B cell (primary cell): ENCODE results near the gene CD59. TPM values are rescaled to one million over a fixed set of nuclear protein-coding genes. Genes with fewer than 3 reads are reported as not detected.

Experiments used
- ATAC-seq: fragments of 200-7000 bp; cut with Tn5 transposase; one replicate; pipeline ENCODE4 v1.10.0; 2021; ENCODE audit warnings: low read depth, mild to moderate bottlenecking, moderate number of reproducible peaks, moderate library complexity
- CTCF ChIA-PET: fragments of 350-600 bp; sonication (Branson Sonifier 250); formaldehyde crosslinking; loops from one replicate; lab custom pipeline; 2021; ENCODE audit warnings: antibody characterized with exemption, inconsistent platforms; lab: Charles Lee
- POLR2A ChIA-PET: fragments of 350-600 bp; sonication (Branson Sonifier 250); formaldehyde crosslinking; loops from one replicate; lab custom pipeline; 2021; ENCODE audit warnings: antibody characterized with exemption; lab: Charles Lee
- DNase-seq: peaks from one replicate; pipeline ENCODE4 v3.0.0; 2013
- H2AFZ ChIP-seq: 2 replicates; pipeline ENCODE4 v1.6.1; 2012; ENCODE audit warnings: mild to moderate bottlenecking, low read depth, low read length; ENCODE audit not compliant: insufficient read depth, poor library complexity, severe bottlenecking
- H3K27ac ChIP-seq, 2 donors: 1 replicate in 1 of 2; 2 replicates in 1 of 2; pipeline ENCODE4 v1.5.1; 2012 to 2013; ENCODE audit warnings: low read length in 2 of 2, mild to moderate bottlenecking in 2 of 2, moderate library complexity in 1 of 2
- H3K27me3 ChIP-seq, 4 experiments: fragments of 200-600 bp in 1 of 4; sonication (generic) in 1 of 4; replicated peaks in 1 of 4; 1 replicate in 2 of 4; 2 replicates in 2 of 4; pipeline versions ENCODE4 v1.6.1 to v1.7.0; 2013 to 2016; ENCODE audit warnings: low read length in 3 of 4, mild to moderate bottlenecking in 2 of 4, mixed read lengths in 1 of 4, moderate library complexity in 1 of 4; ENCODE audit not compliant: insufficient read depth in 4 of 4, control insufficient read depth in 3 of 4; ENCODE audit errors: control extremely low read depth in 1 of 4
- H3K36me3 ChIP-seq, 2 experiments: replicated peaks in 1 of 2; 1 replicate in 1 of 2; 2 replicates in 1 of 2; pipeline versions ENCODE4 v1.6.1 to v1.7.1; 2013; ENCODE audit warnings: low read length in 1 of 2; ENCODE audit not compliant: insufficient read depth in 2 of 2, control insufficient read depth in 1 of 2; ENCODE audit errors: control extremely low read depth in 1 of 2, extremely low read depth in 1 of 2
- H3K4me1 ChIP-seq, 2 donors: fragments of 200-600 bp in 1 of 2; sonication (generic) in 1 of 2; 1 replicate in 1 of 2; 2 replicates in 1 of 2; pipeline versions ENCODE4 v1.5.1 to v1.6.1; 2013 to 2017; ENCODE audit warnings: low read length in 2 of 2; ENCODE audit not compliant: control insufficient read depth in 2 of 2, insufficient read depth in 2 of 2
- H3K4me2 ChIP-seq: replicated peaks from 2 replicates; pipeline ENCODE3; 2012; ENCODE audit warnings: mild to moderate bottlenecking, low read depth, low read length; ENCODE audit not compliant: poor library complexity, severe bottlenecking
- H3K4me3 ChIP-seq, 5 experiments: fragments of 200-600 bp in 1 of 5; sonication (generic) in 1 of 5; 1 replicate in 3 of 5; 2 replicates in 2 of 5; pipeline versions ENCODE4 v1.5.1 to v1.7.0; 2011 to 2016; ENCODE audit warnings: low read length in 4 of 5, mild to moderate bottlenecking in 4 of 5, low read depth in 2 of 5, control low read depth in 1 of 5, moderate library complexity in 1 of 5; ENCODE audit not compliant: insufficient read depth in 1 of 5; ENCODE audit errors: control extremely low read depth in 1 of 5, extremely low read depth in 1 of 5
- H3K79me2 ChIP-seq: fragments of 200-600 bp; sonication (generic); one replicate; pipeline ENCODE4 v1.6.0; 2016; ENCODE audit warnings: low read length; ENCODE audit not compliant: control insufficient read depth, insufficient read depth
- H3K9ac ChIP-seq: fragments of 200-600 bp; sonication (generic); 2 replicates; pipeline ENCODE4 v1.6.1; 2017; ENCODE audit warnings: mild to moderate bottlenecking, low read length, moderate library complexity
- H3K9me3 ChIP-seq, 3 donors: one replicate each; pipeline versions ENCODE4 v1.6.1 to v1.7.1; 2013; ENCODE audit warnings: low read length in 2 of 3; ENCODE audit not compliant: control insufficient read depth in 2 of 3, insufficient read depth in 1 of 3; ENCODE audit errors: control extremely low read depth in 1 of 3
- H4K20me1 ChIP-seq: 2 replicates; pipeline ENCODE4 v1.6.0; 2012; ENCODE audit warnings: mild to moderate bottlenecking, low read length; ENCODE audit not compliant: insufficient read depth, control insufficient read depth, poor library complexity, severe bottlenecking
- H3K27ac Mint-ChIP-seq: one replicate; pipeline ENCODE4 v1.8.0; 2021; ENCODE audit warnings: mixed read lengths
- H3K27me3 Mint-ChIP-seq: one replicate; pipeline ENCODE4 v1.8.0; 2021; ENCODE audit warnings: mixed read lengths
- H3K4me1 Mint-ChIP-seq: one replicate; pipeline ENCODE4 v1.8.0; 2021; ENCODE audit warnings: mixed read lengths
- H3K4me3 Mint-ChIP-seq: one replicate; pipeline ENCODE4 v1.8.0; 2021; ENCODE audit warnings: mixed read lengths
- H3K9me3 Mint-ChIP-seq: one replicate; pipeline ENCODE4 v1.8.0; 2022; ENCODE audit warnings: mixed read lengths; ENCODE audit not compliant: insufficient read depth
- EZH2 ChIP-seq: IDR thresholded peaks from 2 replicates; pipeline ENCODE4 v1.6.1; 2012; ENCODE audit warnings: borderline replicate concordance, low read depth, mild to moderate bottlenecking, moderate library complexity, low read length; ENCODE audit not compliant: insufficient read depth, poor library complexity, severe bottlenecking
- WGBS: methylation state at CpG from one replicate; pipeline ENCODE4 v1.1.5; 2013; ENCODE audit warnings: missing lambda C conversion rate; ENCODE audit not compliant: insufficient coverage; 5-methylcytosine and 5-hydroxymethylcytosine counted together
- intact Hi-C: fragments of 100-400 bp; cut with micrococcal nuclease; formaldehyde crosslinking; loops from one replicate; pipeline ENCODE4 v1.10.0; 2022
- polyA plus RNA-seq: library from polyadenylated mRNA; depleted of rRNA; stranded (reverse); fragments of >200 nt; gene quantifications from 2 replicates; pipeline ENCODE4 v1.2.3, GENCODE V29; 2012
- total RNA-seq, 2 donors: library from RNA; stranded (reverse); fragments of 120-200 nt in 1 of 2; gene quantifications; 1 replicate in 1 of 2; 2 replicates in 1 of 2; pipeline versions ENCODE4 v1.2.3 to v1.2.4, GENCODE V29; 2013 to 2022
- TF ChIP-seq, protein P1 (sequence below): fragments of 200-600 bp; IDR thresholded peaks from one replicate; pipeline ENCODE4 v1.8.0; 2022; ENCODE audit warnings: antibody characterized with exemption, mild to moderate bottlenecking

The CD59 gene
- total and polyA plus RNA-seq, 2 donors (not counting 1 experiment from before 2014, with no cell fraction given): 10.9 to 41.3 TPM

DNA sequence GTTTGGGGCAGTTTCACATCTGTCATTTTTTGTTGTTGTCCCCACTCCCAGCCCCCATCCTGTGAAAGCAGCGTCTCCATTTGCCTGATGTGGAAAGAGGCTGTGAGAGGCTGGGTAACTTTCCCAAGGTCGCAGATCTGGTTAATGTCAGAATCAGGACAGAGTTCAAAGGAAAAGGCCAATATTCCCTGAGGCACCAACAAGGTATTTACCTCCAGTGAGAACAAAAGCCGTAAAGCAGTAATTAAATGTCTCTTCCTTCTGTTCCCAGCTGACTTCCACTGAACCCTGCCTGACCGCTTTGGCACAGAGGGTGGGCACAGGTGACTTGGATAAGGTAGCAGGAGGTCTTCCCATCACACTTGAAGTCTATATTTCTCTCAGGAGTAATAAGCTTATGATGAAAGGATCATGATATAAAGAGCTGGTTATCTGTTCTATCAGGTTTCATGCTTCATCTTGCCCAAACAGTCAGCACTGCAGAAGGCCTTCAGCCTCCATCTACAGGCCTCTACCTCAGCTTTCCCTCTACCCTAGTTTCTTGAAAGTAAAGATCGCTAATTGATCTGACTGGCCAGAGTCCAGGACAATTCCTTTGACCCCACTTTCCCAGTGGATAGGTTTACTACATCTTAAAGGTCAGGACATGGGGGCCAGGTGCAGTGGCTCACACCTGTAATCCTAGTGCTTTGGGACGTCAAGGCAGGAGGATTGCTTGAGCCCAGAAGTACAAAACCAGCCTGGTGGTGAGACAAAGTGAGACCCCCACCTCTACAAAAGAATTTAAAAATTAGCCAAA, 45.0 kb downstream of the CD59 start:
- Histone ChIP-seq H3K9me3 (peaks cover 0 to 5% (median 3%) of the 10 kb centered on the region in 3 donors), H3K4me3 (no peak overlapping the region), H3K9ac (no peak overlapping the region), H2AFZ (no peak overlapping the region), H3K27me3 (peaks cover 0 to 14% (median 1%) of the 10 kb centered on the region in 4 experiments), H4K20me1 (no peaks in the 10 kb centered on the region), H3K79me2 (no peaks in the 10 kb centered on the region), H3K27ac (no peak overlapping the region), H3K36me3 (no peaks in the 10 kb centered on the region), H3K4me2 (no peak overlapping the region), H3K4me1 (peaks cover 0 to under 1% of the 10 kb centered on the region in 2 donors)
- ChIA-PET POLR2A (no interaction called here), CTCF (no interaction called here)
- intact Hi-C loops: no loop called here
- no peak for ATAC-seq
- Mint-ChIP-seq H3K9me3 (peaks cover 4% of the 10 kb centered on the region), H3K27ac (no peak overlapping the region), H3K4me3 (no peak overlapping the region), H3K4me1 (peaks cover 2% of the 10 kb centered on the region), H3K27me3 (peaks cover 17% of the 10 kb centered on the region)
- 91% methylated on average over 3 of the region's 6 CpGs for WGBS
- no peak for DNase-seq
- TF ChIP-seq, protein P1, sequence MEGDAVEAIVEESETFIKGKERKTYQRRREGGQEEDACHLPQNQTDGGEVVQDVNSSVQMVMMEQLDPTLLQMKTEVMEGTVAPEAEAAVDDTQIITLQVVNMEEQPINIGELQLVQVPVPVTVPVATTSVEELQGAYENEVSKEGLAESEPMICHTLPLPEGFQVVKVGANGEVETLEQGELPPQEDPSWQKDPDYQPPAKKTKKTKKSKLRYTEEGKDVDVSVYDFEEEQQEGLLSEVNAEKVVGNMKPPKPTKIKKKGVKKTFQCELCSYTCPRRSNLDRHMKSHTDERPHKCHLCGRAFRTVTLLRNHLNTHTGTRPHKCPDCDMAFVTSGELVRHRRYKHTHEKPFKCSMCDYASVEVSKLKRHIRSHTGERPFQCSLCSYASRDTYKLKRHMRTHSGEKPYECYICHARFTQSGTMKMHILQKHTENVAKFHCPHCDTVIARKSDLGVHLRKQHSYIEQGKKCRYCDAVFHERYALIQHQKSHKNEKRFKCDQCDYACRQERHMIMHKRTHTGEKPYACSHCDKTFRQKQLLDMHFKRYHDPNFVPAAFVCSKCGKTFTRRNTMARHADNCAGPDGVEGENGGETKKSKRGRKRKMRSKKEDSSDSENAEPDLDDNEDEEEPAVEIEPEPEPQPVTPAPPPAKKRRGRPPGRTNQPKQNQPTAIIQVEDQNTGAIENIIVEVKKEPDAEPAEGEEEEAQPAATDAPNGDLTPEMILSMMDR: no peak
- no peak for TF ChIP-seq EZH2
